ENCODE data around the gene PROM1.

Gene PROM1

DNA sequence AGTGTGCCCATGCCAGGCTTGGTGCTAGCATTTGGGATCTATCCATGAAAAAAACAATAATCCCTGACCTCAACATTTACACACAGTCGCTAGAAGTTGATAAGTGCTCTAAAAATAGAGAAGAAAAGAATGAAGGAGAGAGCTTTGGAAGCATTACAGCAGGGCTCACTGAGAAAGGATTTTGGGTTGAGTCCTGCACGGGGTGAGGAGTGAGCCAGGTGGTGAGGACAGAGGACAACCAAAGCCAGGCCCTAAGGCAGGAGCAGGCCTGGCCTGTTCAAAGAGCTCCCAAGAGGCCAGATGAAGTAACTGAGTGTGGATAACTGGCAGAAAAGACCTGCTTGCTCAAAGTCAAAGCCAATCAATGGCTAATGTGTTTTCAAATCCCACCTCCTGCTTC, 20.7 kb upstream of the PROM1 start:
- no peak for DNase-seq
- whole genome bisulfite sequencing = 90% methylated on average over 2 of the region's 2 CpGs
- H3K9ac ChIP-seq (ENCODE audit: low read length) = no peak overlapping the region

DNA sequence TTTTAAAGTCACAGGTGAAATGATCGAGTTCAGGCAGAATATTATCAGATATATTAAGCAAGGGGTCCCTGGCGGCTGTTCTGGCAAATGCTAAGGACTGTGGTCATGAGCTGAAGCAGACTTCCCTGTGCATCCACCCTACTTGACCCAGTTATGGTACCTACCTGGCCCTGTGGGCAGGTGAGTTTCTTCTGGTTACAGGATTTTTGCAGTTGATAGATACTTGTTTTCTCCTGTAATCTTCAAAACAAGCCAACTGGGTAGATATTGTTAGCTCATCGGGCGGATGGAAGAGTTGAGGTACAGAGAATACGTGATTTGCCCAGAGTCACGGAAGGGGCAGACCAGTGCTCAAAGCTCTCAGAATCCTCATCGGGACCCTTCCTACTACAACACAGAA, 18.5 kb upstream of the PROM1 start:
- H3K4me2 ChIP-seq (ENCODE audit: low read length, poor library complexity, severe bottlenecking) = no peak overlapping the region
- H3K18ac ChIP-seq (ENCODE audit: low read depth in 1 of 2, low read length in 2 of 2) = no peak overlapping the region
- no peak overlapping the region for H3K4me3 ChIP-seq (ENCODE audit: insufficient read depth in 1 of 2, low read depth in 1 of 2, low read length in 2 of 2)
- no peaks in the 10 kb centered on the region for H3K9me3 ChIP-seq (ENCODE audit: control insufficient read depth, low read length)
- no peak overlapping the region for H2AFZ ChIP-seq (ENCODE audit: low read depth, low read length)
- H3K14ac ChIP-seq (ENCODE audit: low read length in 2 of 2) = no peak overlapping the region
- 96% methylated on average over 4 of the region's 7 CpGs for WGBS
- H3K27me3 ChIP-seq (ENCODE audit: control insufficient read depth in 1 of 2, insufficient read depth in 1 of 2, low read length in 2 of 2) = peaks cover 13 to 50% of the 10 kb centered on the region in 2 experiments
- H4K91ac ChIP-seq (ENCODE audit: low read length) = no peak overlapping the region
- H3K9ac ChIP-seq (ENCODE audit: low read length) = no peak overlapping the region
- no peak overlapping the region for H3K4ac ChIP-seq (ENCODE audit: low read depth in 1 of 2, low read length in 2 of 2)
- no peak overlapping the region for H3K23ac ChIP-seq (ENCODE audit: low read length in 2 of 2)
- H2BK5ac ChIP-seq (ENCODE audit: low read depth, low read length, poor library complexity, severe bottlenecking) = no peak overlapping the region
- no peak overlapping the region for H2BK15ac ChIP-seq (ENCODE audit: low read depth, poor library complexity, severe bottlenecking)
- no peak overlapping the region for H3K27ac ChIP-seq (ENCODE audit: low read length, poor library complexity, severe bottlenecking)
- no peaks in the 10 kb centered on the region for H3K36me3 ChIP-seq (ENCODE audit: control insufficient read depth in 1 of 2, insufficient read depth in 2 of 2, low read depth in 1 of 2, low read length in 2 of 2)
- H2BK120ac ChIP-seq (ENCODE audit: low read depth, low read length) = no peak overlapping the region
- no peak for DNase-seq
- no peak overlapping the region for H2BK12ac ChIP-seq (ENCODE audit: low read length in 2 of 2)
- no peak overlapping the region for H4K8ac ChIP-seq (ENCODE audit: low read length)
- H3K79me1 ChIP-seq (replicated peaks; ENCODE audit: low read length, poor library complexity, severe bottlenecking) = no peaks in the 10 kb centered on the region
- no peak overlapping the region for H2AK5ac ChIP-seq (ENCODE audit: low read length, severe bottlenecking)
- H3K4me1 ChIP-seq (ENCODE audit: control insufficient read depth, insufficient read depth, low read depth, low read length) = no peaks in the 10 kb centered on the region

More for the DNA sequence above, 20.7 kb upstream of the PROM1 start:
- H2BK15ac ChIP-seq (ENCODE audit: low read depth, poor library complexity, severe bottlenecking) = no peak overlapping the region
- H3K18ac ChIP-seq (ENCODE audit: low read depth in 1 of 2, low read length in 2 of 2) = no peak overlapping the region
- H3K9me3 ChIP-seq (ENCODE audit: control insufficient read depth, low read length) = no peaks in the 10 kb centered on the region
- H4K8ac ChIP-seq (ENCODE audit: low read length) = no peak overlapping the region
- no peak overlapping the region for H3K27ac ChIP-seq (ENCODE audit: low read length, poor library complexity, severe bottlenecking)
- H3K4me3 ChIP-seq (ENCODE audit: insufficient read depth in 1 of 2, low read depth in 1 of 2, low read length in 2 of 2) = no peak overlapping the region
- no peak overlapping the region for H2BK12ac ChIP-seq (ENCODE audit: low read length in 2 of 2)
- peaks cover 30 to 54% of the 10 kb centered on the region in 2 experiments for H3K27me3 ChIP-seq (ENCODE audit: control insufficient read depth in 1 of 2, insufficient read depth in 1 of 2, low read length in 2 of 2)
- no peaks in the 10 kb centered on the region for H3K79me1 ChIP-seq (replicated peaks; ENCODE audit: low read length, poor library complexity, severe bottlenecking)
- no peak overlapping the region for H3K4me2 ChIP-seq (ENCODE audit: low read length, poor library complexity, severe bottlenecking)
- H2BK5ac ChIP-seq (ENCODE audit: low read depth, low read length, poor library complexity, severe bottlenecking) = no peak overlapping the region
- H2AFZ ChIP-seq (ENCODE audit: low read depth, low read length) = no peak overlapping the region
- H3K36me3 ChIP-seq (ENCODE audit: control insufficient read depth in 1 of 2, insufficient read depth in 2 of 2, low read depth in 1 of 2, low read length in 2 of 2) = no peaks in the 10 kb centered on the region
- no peaks in the 10 kb centered on the region for H3K4me1 ChIP-seq (ENCODE audit: control insufficient read depth, insufficient read depth, low read depth, low read length)
- H2AK5ac ChIP-seq (ENCODE audit: low read length, severe bottlenecking) = no peak overlapping the region
- H2BK120ac ChIP-seq (ENCODE audit: low read depth, low read length) = no peak overlapping the region
- H3K4ac ChIP-seq (ENCODE audit: low read depth in 1 of 2, low read length in 2 of 2) = no peak overlapping the region
- no peak overlapping the region for H3K23ac ChIP-seq (ENCODE audit: low read length in 2 of 2)
- H3K14ac ChIP-seq (ENCODE audit: low read length in 2 of 2) = no peak overlapping the region
- no peak overlapping the region for H4K91ac ChIP-seq (ENCODE audit: low read length)

DNA sequence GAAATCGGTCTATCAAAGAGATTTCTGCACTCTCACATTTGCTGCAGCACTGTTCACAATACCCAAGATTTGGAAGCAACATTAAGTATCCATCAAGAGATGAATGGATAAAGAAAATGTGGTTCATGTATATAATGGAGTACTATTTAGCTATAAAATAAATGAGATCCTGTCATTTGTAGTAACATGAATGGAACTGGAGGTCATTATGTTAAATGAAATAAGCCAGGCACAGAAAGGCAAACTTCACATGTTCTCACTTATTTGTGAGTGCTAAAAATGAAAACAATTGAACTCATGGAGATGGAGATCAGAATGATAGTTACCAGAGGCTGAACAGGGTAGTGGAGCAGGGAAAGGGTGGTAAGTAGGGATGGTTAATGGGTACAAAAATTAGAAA, 17.0 kb upstream of the PROM1 start:
- no peak overlapping the region for H2BK15ac ChIP-seq (ENCODE audit: low read depth, poor library complexity, severe bottlenecking)
- H3K23ac ChIP-seq (ENCODE audit: low read length in 2 of 2) = no peak overlapping the region
- peaks cover 13 to 46% of the 10 kb centered on the region in 2 experiments for H3K27me3 ChIP-seq (ENCODE audit: control insufficient read depth in 1 of 2, insufficient read depth in 1 of 2, low read length in 2 of 2)
- H3K4me1 ChIP-seq (ENCODE audit: control insufficient read depth, insufficient read depth, low read depth, low read length) = no peaks in the 10 kb centered on the region
- no peak overlapping the region for H4K91ac ChIP-seq (ENCODE audit: low read length)
- DNase-seq = no peak
- no peak overlapping the region for H3K4me3 ChIP-seq (ENCODE audit: insufficient read depth in 1 of 2, low read depth in 1 of 2, low read length in 2 of 2)
- no CpG with 5 or more reads among the region's 1 CpG for whole genome bisulfite sequencing
- H3K4ac ChIP-seq (ENCODE audit: low read depth in 1 of 2, low read length in 2 of 2) = no peak overlapping the region
- no peak overlapping the region for H3K9ac ChIP-seq (ENCODE audit: low read length)
- no peaks in the 10 kb centered on the region for H3K79me1 ChIP-seq (replicated peaks; ENCODE audit: low read length, poor library complexity, severe bottlenecking)
- H3K27ac ChIP-seq (ENCODE audit: low read length, poor library complexity, severe bottlenecking) = no peak overlapping the region
- no peak overlapping the region for H3K4me2 ChIP-seq (ENCODE audit: low read length, poor library complexity, severe bottlenecking)
- H2AK5ac ChIP-seq (ENCODE audit: low read length, severe bottlenecking) = no peak overlapping the region
- no peak overlapping the region for H2BK120ac ChIP-seq (ENCODE audit: low read depth, low read length)
- H2BK5ac ChIP-seq (ENCODE audit: low read depth, low read length, poor library complexity, severe bottlenecking) = no peak overlapping the region
- H3K14ac ChIP-seq (ENCODE audit: low read length in 2 of 2) = no peak overlapping the region
- no peak overlapping the region for H2BK12ac ChIP-seq (ENCODE audit: low read length in 2 of 2)
- no peaks in the 10 kb centered on the region for H3K9me3 ChIP-seq (ENCODE audit: control insufficient read depth, low read length)
- no peak overlapping the region for H3K18ac ChIP-seq (ENCODE audit: low read depth in 1 of 2, low read length in 2 of 2)
- H2AFZ ChIP-seq (ENCODE audit: low read depth, low read length) = no peak overlapping the region
- no peak overlapping the region for H4K8ac ChIP-seq (ENCODE audit: low read length)
- H3K36me3 ChIP-seq (ENCODE audit: control insufficient read depth in 1 of 2, insufficient read depth in 2 of 2, low read depth in 1 of 2, low read length in 2 of 2) = no peaks in the 10 kb centered on the region

DNA sequence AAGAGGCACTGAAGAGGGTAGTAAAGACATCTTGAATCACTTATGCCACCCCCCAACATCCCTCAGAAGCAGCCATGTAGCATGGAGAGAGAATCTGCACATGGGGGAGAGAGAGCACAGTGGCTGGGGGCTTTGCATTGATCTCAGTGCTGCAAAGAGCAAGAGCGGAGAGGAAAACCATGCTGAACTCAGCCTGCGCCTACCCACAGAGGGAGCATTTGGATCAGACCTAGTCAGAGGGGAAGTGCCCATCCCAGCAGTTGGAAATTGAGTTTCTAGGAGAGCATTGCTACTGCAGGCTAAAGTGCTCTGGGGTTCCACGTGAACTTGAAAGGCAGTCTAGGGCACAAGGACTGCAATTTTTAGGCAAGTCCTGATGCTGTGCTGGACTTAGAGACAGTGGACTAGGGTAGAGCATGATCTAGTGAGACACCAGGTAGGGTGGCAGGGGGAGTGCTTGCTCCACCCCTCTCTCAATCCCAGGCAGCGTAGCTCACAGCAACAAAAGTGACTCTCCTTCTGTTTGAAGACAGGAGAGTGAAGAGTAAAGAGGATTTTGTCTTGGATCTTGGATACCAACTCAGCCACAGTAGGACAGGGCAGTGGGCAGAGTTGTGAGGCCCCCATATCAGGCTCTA, 9.0 kb upstream of the PROM1 start:
- H3K27me3 ChIP-seq (ENCODE audit: control insufficient read depth in 1 of 2, insufficient read depth in 1 of 2, low read length in 2 of 2) = peaks cover 4 to 60% of the 10 kb centered on the region in 2 experiments
- no peak overlapping the region for H4K8ac ChIP-seq (ENCODE audit: low read length)
- H3K4me1 ChIP-seq (ENCODE audit: control insufficient read depth, insufficient read depth, low read depth, low read length) = peaks cover 2% of the 10 kb centered on the region
- no peak overlapping the region for H2BK15ac ChIP-seq (ENCODE audit: low read depth, poor library complexity, severe bottlenecking)
- no peak overlapping the region for H2BK12ac ChIP-seq (ENCODE audit: low read length in 2 of 2)
- no peak overlapping the region for H3K27ac ChIP-seq (ENCODE audit: low read length, poor library complexity, severe bottlenecking)
- H3K23ac ChIP-seq (ENCODE audit: low read length in 2 of 2) = no peak overlapping the region
- no peak overlapping the region for H2AK5ac ChIP-seq (ENCODE audit: low read length, severe bottlenecking)
- H2AFZ ChIP-seq (ENCODE audit: low read depth, low read length) = no peak overlapping the region
- peak overlapping the region in 1 of 2 experiments; percentile 7 for H3K14ac ChIP-seq (ENCODE audit: low read length in 2 of 2)
- H3K4me2 ChIP-seq (ENCODE audit: low read length, poor library complexity, severe bottlenecking) = no peak overlapping the region
- no peaks in the 10 kb centered on the region for H3K79me1 ChIP-seq (replicated peaks; ENCODE audit: low read length, poor library complexity, severe bottlenecking)
- H3K4ac ChIP-seq (ENCODE audit: low read depth in 1 of 2, low read length in 2 of 2) = no peak overlapping the region
- DNase-seq = no peak
- H3K4me3 ChIP-seq (ENCODE audit: insufficient read depth in 1 of 2, low read depth in 1 of 2, low read length in 2 of 2) = no peak overlapping the region
- H2BK120ac ChIP-seq (ENCODE audit: low read depth, low read length) = no peak overlapping the region
- H2BK5ac ChIP-seq (ENCODE audit: low read depth, low read length, poor library complexity, severe bottlenecking) = no peak overlapping the region
- H3K9me3 ChIP-seq (ENCODE audit: control insufficient read depth, low read length) = peaks cover 5% of the 10 kb centered on the region
- no peak overlapping the region for H3K18ac ChIP-seq (ENCODE audit: low read depth in 1 of 2, low read length in 2 of 2)
- H3K9ac ChIP-seq (ENCODE audit: low read length) = no peak overlapping the region
- WGBS = 74% methylated on average over 4 of the region's 4 CpGs
- H3K36me3 ChIP-seq (ENCODE audit: control insufficient read depth in 1 of 2, insufficient read depth in 2 of 2, low read depth in 1 of 2, low read length in 2 of 2) = no peaks in the 10 kb centered on the region
- no peak overlapping the region for H4K91ac ChIP-seq (ENCODE audit: low read length)
